Loucy (cell line): Measurements from ENCODE around the gene AP1S1.

ENCODE experiments used
- EZH2phosphoT487 ChIP-seq: fragments of 200-600 bp; IDR thresholded peaks from 2 replicates; pipeline ENCODE4 v1.6.1; 2018; ENCODE audit warnings: antibody characterized with exemption, mild to moderate bottlenecking, moderate library complexity, borderline replicate concordance
- TF ChIP-seq, protein P1 (sequence below): fragments of 200-600 bp; sonication (generic); conservative IDR thresholded peaks from 2 replicates; pipeline ENCODE4 v1.5.1; 2014; ENCODE audit warnings: mild to moderate bottlenecking, antibody characterized with exemption, low read length

DNA sequence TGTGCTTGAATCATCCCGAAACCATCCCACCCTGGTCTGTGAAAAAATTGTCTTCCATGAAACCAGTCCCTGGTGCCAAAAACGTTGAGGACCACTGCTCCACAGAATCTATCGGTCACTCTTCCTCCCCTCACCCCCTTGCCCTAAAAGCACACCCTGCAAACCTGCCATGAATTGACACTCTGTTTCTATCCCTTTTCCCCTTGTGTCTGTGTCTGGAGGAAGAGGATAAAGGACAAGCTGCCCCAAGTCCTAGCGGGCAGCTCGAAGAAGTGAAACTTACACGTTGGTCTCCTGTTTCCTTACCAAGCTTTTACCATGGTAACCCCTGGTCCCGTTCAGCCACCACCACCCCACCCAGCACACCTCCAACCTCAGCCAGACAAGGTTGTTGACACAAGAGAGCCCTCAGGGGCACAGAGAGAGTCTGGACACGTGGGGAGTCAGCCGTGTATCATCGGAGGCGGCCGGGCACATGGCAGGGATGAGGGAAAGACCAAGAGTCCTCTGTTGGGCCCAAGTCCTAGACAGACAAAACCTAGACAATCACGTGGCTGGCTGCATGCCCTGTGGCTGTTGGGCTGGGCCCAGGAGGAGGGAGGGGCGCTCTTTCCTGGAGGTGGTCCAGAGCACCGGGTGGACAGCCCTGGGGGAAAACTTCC is 28.2 kb upstream of the AP1S1 start:
- TF ChIP-seq, protein P1, sequence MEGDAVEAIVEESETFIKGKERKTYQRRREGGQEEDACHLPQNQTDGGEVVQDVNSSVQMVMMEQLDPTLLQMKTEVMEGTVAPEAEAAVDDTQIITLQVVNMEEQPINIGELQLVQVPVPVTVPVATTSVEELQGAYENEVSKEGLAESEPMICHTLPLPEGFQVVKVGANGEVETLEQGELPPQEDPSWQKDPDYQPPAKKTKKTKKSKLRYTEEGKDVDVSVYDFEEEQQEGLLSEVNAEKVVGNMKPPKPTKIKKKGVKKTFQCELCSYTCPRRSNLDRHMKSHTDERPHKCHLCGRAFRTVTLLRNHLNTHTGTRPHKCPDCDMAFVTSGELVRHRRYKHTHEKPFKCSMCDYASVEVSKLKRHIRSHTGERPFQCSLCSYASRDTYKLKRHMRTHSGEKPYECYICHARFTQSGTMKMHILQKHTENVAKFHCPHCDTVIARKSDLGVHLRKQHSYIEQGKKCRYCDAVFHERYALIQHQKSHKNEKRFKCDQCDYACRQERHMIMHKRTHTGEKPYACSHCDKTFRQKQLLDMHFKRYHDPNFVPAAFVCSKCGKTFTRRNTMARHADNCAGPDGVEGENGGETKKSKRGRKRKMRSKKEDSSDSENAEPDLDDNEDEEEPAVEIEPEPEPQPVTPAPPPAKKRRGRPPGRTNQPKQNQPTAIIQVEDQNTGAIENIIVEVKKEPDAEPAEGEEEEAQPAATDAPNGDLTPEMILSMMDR: no peak
- no peak for TF ChIP-seq EZH2phosphoT487
